ENCODE measurements around the gene MED27. TPM values are rescaled to one million over a fixed set of nuclear protein-coding genes. Genes with fewer than 3 reads are reported as not detected.

The MED27 gene, protein sequence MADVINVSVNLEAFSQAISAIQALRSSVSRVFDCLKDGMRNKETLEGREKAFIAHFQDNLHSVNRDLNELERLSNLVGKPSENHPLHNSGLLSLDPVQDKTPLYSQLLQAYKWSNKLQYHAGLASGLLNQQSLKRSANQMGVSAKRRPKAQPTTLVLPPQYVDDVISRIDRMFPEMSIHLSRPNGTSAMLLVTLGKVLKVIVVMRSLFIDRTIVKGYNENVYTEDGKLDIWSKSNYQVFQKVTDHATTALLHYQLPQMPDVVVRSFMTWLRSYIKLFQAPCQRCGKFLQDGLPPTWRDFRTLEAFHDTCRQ
- total RNA-seq: 1 to 10 TPM; 4.1 to 6.3 (median 5.7) TPM

DNA sequence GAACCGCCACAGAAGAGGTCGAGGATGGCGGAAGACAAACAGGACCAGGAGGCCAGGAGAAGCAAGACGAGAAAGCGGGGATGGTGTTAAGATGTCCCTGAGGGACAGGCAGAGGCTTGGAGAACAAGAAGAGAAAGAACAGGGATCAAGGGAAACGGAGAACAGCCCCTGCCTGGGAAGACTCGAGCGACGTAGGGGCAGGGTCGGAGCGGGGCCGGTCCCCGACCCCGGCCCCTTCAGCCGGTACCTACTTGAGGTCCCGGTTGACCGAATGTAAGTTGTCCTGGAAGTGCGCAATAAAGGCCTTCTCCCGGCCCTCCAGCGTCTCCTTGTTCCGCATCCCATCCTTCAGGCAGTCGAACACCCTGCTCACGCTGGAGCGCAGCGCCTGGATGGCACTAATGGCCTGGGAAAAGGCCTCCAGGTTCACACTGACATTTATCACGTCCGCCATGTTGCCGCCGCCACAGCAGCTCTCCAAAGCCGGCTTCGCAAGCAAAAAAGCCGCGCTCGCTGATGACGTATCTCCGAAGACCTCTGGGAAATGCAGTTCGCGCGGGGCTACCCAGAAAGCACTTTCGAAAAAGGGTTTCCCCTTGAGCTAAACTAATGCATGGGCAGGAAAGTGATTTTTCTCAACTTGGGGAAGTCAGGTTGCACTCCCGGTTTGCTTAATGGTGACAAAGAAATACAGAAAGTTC lies at the start of gene MED27:
Gene MED27 (minus strand): TSS at position 477 of the 701 bp plus-strand sequence. CDS start 23 bp downstream, at position 454.
- Histone ChIP-seq H3K4me3 (peak within 1 kb of the TSS; percentile 56 to 94 (median 76)), H3K27ac (peak within 1 kb of the TSS; percentile 45 to 77 (median 58)), H3K36me3 (peaks cover 0 to 20% (median 0%) of the 10 kb centered on the region in 3 donors), H3K4me1 (peaks cover 0 to 13% (median 3%) of the 10 kb centered on the region in 4 donors), H3K27me3 (no peaks in the 10 kb centered on the region), H3K9me3 (no peaks in the 10 kb centered on the region)
- peak in 1 of 2 donors; percentile 23 for TF ChIP-seq POLR2A (IDR thresholded peaks at IDR 0.05)
- TF ChIP-seq CTCF (IDR thresholded peaks at IDR 0.05): no peak
- DNase-seq: peak; percentile 90 to 98 (median 94)

DNA sequence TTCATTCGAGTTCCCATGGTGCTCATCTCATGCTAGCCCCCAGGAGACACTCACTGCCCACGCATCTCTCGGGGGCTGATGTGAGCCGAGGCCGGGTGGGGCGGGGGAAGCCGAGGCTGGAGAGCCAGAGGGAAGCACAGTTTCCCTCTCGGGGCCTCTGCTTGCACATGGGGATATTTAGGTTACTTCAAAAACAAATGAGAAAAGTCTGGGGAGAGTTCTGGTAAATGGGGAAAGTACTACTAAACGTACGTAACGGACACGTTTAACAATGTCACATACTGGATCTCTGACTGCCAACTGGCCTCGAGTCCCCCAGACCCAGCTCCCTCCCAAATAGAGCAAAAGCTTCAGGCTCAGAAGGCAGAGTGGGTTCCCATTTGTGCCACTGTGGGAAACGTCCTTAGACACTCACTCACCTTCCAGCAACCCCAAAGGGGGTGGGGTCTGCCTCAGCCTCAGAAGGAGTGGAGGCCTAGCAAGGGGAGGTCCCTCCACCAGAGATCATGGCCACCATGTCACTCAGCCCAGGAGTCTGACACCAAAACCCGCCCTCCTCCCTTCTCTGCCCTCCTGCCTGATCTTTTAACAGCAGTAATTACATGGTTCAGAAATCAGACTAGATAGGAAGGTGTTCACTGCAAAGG lies 48.3 kb upstream of the MED27 start:
- H3K27ac ChIP-seq: no peak overlapping the region
- no peaks in the 10 kb centered on the region for H3K36me3 ChIP-seq
- peak in 1 of 3 donors; percentile 13 for DNase-seq
- no peaks in the 10 kb centered on the region for H3K4me1 ChIP-seq
- H3K9me3 ChIP-seq: no peaks in the 10 kb centered on the region
- H3K4me3 ChIP-seq: no peak overlapping the region
- TF ChIP-seq POLR2A (IDR thresholded peaks at IDR 0.05) (no peak), CTCF (IDR thresholded peaks at IDR 0.05) (no peak)
- H3K27me3 ChIP-seq: no peaks in the 10 kb centered on the region

GRCh38 chr9:132126680-132127236 lies 47.1 kb upstream of the MED27 start:
- DNase-seq: no peak
- no peaks in the 10 kb centered on the region for H3K36me3 ChIP-seq
- no peaks in the 10 kb centered on the region for H3K9me3 ChIP-seq
- H3K4me3 ChIP-seq: no peak overlapping the region
- no peak overlapping the region for H3K27ac ChIP-seq
- TF ChIP-seq POLR2A (IDR thresholded peaks at IDR 0.05): no peak
- no peak for TF ChIP-seq CTCF (IDR thresholded peaks at IDR 0.05)
- H3K4me1 ChIP-seq: no peaks in the 10 kb centered on the region
- no peaks in the 10 kb centered on the region for H3K27me3 ChIP-seq

DNA sequence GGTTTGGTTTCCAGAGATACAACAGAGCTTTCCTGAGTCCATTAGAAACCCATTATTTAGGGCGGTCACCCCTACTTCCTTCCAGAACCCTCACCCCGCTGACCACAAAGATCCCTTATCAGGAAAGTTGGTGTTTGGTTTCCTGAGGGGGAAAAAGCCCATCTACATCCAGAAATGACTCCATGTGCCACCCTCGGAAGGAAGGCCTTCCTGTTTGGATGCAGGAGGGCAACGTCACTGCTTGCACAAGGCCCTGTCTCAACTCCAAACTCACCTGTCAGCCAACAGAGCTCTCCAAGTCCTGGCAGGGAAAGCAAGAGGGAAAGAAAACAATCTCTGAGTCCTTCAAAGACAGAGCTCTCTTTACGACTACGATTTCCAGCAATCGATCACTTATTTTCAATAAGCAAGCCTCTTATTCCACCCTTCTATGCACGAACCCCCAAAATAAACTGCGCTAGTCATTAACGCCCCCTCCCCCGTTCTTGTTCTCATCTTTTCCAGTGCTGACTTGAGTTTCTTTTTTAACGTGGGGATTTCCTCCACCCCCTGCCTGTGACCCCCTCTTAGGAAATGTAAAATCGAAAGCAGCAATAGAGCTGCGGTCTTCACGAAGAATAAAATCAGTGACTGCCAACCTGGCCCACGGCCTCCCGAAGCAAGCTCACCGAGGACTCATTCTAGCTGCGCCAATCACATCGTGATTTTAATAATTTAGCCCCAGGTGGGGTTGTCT lies 46.4 kb upstream of the MED27 start:
- TF ChIP-seq CTCF (IDR thresholded peaks at IDR 0.05) (no peak), POLR2A (IDR thresholded peaks at IDR 0.05) (no peak)
- Histone ChIP-seq H3K9me3 (no peaks in the 10 kb centered on the region), H3K4me1 (no peaks in the 10 kb centered on the region), H3K4me3 (no peak overlapping the region), H3K36me3 (no peaks in the 10 kb centered on the region), H3K27me3 (no peaks in the 10 kb centered on the region), H3K27ac (no peak overlapping the region)
- no peak for DNase-seq

GRCh38 chr9:132125361-132125760 lies 45.7 kb upstream of the MED27 start:
- Histone ChIP-seq H3K9me3 (no peaks in the 10 kb centered on the region), H3K4me1 (no peaks in the 10 kb centered on the region), H3K27me3 (no peaks in the 10 kb centered on the region), H3K4me3 (no peak overlapping the region), H3K27ac (no peak overlapping the region), H3K36me3 (no peaks in the 10 kb centered on the region)
- no peak for DNase-seq
- TF ChIP-seq POLR2A (IDR thresholded peaks at IDR 0.05): no peak
